Left lung (tissue), 10 donors: ENCODE measurements around the gene FRS2. TPM values are rescaled to one million over a fixed set of nuclear protein-coding genes. Genes with fewer than 3 reads are reported as not detected.
A peak's percentile ranks its signal among the peaks of the same experiment; 100 is the strongest.

Experiments used
- ATAC-seq: fragments of 200-7000 bp; cut with Tn5 transposase; one replicate; pipeline ENCODE4 v1.9.1; 2020; ENCODE audit warnings: moderate library complexity
- DNase-seq, 4 donors: peaks; one replicate each; pipeline ENCODE4 v3.0.0-alpha.2; 2013 to 2020
- H3K27ac ChIP-seq, 2 donors: fragments of 200-600 bp; sonication (generic) in 1 of 2; one replicate each; pipeline versions ENCODE4 v1.5.0 to v1.8.0; 2020 to 2021
- H3K27me3 ChIP-seq, 2 donors: fragments of 200-600 bp; sonication (generic) in 1 of 2; one replicate each; pipeline versions ENCODE4 v1.5.0 to v1.8.0; 2020 to 2021
- H3K36me3 ChIP-seq, 2 donors: fragments of 200-600 bp; sonication (generic) in 1 of 2; one replicate each; pipeline versions ENCODE4 v1.5.0 to v1.8.0; 2020 to 2021
- H3K4me1 ChIP-seq, 2 donors: fragments of 200-600 bp; one replicate each; pipeline ENCODE4 v1.8.0; 2021
- H3K4me3 ChIP-seq, 2 donors: fragments of 200-600 bp; sonication (generic) in 1 of 2; one replicate each; pipeline versions ENCODE4 v1.5.0 to v1.8.0; 2020 to 2021; ENCODE audit warnings: mild to moderate bottlenecking in 1 of 2
- H3K9me3 ChIP-seq, 2 donors: fragments of 200-600 bp; sonication (generic) in 1 of 2; one replicate each; pipeline versions ENCODE4 v1.5.0 to v1.8.0; 2020 to 2021
- intact Hi-C, 2 donors: fragments of 100-400 bp; cut with DNase I; formaldehyde crosslinking; loops; one replicate each; pipeline versions ENCODE4 v1.11.2 to v1.14.2; 2022
- polyA plus RNA-seq, 6 donors: library from polyadenylated mRNA; unstranded; fragments of 120-200 nt; gene quantifications; one replicate each; pipeline ENCODE4 v1.2.1, GENCODE V29; 2013; ENCODE audit not compliant: insufficient read length in 6 of 6
- total RNA-seq, 2 donors: library from RNA; stranded (reverse); fragmentation: NEBNext Ultra II Directional; extraction: Animal tissue kit (Norgen Biotek cat#: 25700); gene quantifications; one replicate each; pipeline ENCODE4 v1.2.1, GENCODE V29; 2021
- TF ChIP-seq, protein P1 (sequence below), 2 donors: fragments of 200-600 bp; sonication (generic) in 1 of 2; IDR thresholded peaks; one replicate each; pipeline versions ENCODE4 v1.5.0 to v1.8.0; 2021; ENCODE audit warnings: antibody characterized with exemption in 2 of 2
- donor health status: DM: no; HTN: yes; CAD: no.
- donor health status: DM: no; HTN: no; CAD: no.

The FRS2 gene
- total and polyA plus RNA-seq, 8 donors, result 28.9 to 49.4 (median 43.6) TPM

GRCh38 chr12:69474456-69474855 lies 4.3 kb downstream of the FRS2 start:
- H3K4me3 ChIP-seq, result no peak overlapping the region
- TF ChIP-seq, protein P1, sequence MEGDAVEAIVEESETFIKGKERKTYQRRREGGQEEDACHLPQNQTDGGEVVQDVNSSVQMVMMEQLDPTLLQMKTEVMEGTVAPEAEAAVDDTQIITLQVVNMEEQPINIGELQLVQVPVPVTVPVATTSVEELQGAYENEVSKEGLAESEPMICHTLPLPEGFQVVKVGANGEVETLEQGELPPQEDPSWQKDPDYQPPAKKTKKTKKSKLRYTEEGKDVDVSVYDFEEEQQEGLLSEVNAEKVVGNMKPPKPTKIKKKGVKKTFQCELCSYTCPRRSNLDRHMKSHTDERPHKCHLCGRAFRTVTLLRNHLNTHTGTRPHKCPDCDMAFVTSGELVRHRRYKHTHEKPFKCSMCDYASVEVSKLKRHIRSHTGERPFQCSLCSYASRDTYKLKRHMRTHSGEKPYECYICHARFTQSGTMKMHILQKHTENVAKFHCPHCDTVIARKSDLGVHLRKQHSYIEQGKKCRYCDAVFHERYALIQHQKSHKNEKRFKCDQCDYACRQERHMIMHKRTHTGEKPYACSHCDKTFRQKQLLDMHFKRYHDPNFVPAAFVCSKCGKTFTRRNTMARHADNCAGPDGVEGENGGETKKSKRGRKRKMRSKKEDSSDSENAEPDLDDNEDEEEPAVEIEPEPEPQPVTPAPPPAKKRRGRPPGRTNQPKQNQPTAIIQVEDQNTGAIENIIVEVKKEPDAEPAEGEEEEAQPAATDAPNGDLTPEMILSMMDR (IDR thresholded peaks at IDR 0.05), result no peak
- H3K27ac ChIP-seq, result peak overlapping the region; percentile 43 to 81
- peak in 2 of 4 donors; percentile 17 to 30 for DNase-seq
- no peak for ATAC-seq
- peaks cover 13 to 49% of the 10 kb centered on the region in 2 donors for H3K4me1 ChIP-seq
- intact Hi-C loops, result no loop called here
- no peaks in the 10 kb centered on the region for H3K36me3 ChIP-seq
- no peaks in the 10 kb centered on the region for H3K9me3 ChIP-seq
- no peaks in the 10 kb centered on the region for H3K27me3 ChIP-seq

- Histone ChIP-seq H3K9me3 (no peaks in the 10 kb centered on the region), H3K27me3 (no peaks in the 10 kb centered on the region), H3K4me1 (peaks cover 13 to 49% of the 10 kb centered on the region in 2 donors), H3K27ac (peak overlapping the region; percentile 43 to 81), H3K4me3 (no peak overlapping the region), H3K36me3 (no peaks in the 10 kb centered on the region)
- TF ChIP-seq, protein P1 (IDR thresholded peaks at IDR 0.05), result no peak
- intact Hi-C loops, result no loop called here
- DNase-seq, result peak in 2 of 4 donors; percentile 58 to 79
- ATAC-seq, result peak; percentile 38
Measured at GRCh38 chr12:69475237-69475975, 5.2 kb downstream of the FRS2 start.

DNA sequence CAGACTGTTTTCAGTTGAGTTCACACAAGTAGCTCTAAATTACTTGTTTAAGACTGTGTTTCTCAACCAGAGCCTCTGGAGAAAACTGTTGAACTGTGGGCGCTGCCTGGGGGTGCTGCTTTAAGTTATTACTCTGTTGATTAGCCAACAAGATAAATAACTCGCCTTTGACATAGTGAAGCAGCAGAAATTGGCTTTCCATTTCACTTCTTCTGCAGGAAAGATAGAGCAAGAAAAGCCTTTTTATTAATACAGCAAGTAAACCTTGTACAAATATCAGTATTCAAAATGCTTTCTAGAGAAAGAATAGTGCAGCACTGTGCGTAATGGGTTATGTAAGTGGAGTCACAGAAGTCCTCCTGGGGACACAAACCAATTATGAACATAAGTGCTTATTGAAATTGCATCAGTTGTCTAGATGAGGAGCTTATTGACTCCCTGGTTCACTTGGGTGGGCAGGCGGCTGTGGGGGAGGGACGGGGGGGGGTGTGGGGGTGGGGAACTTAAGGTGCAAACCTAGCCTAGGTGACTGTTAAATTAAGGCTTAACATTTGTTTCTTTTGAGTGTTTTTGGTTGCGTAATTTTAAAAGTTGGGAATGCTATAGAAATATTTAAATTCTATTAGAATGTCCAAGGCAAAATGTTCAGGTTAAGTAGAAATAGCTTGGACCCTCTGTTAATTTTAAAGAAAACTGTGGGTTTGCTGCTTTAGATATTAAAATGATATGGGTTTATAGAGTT lies 6.3 kb downstream of the FRS2 start:
- Histone ChIP-seq H3K4me1 (peaks cover 11 to 43% of the 10 kb centered on the region in 2 donors), H3K27me3 (no peaks in the 10 kb centered on the region), H3K36me3 (no peaks in the 10 kb centered on the region), H3K4me3 (no peak overlapping the region), H3K9me3 (no peaks in the 10 kb centered on the region), H3K27ac (peak overlapping the region; percentile 43 to 81)
- TF ChIP-seq, protein P1 (IDR thresholded peaks at IDR 0.05), result no peak
- intact Hi-C loops, result no loop called here
- ATAC-seq (peak; percentile 69), DNase-seq (peak in 2 of 4 donors; percentile 21 to 28)

DNA sequence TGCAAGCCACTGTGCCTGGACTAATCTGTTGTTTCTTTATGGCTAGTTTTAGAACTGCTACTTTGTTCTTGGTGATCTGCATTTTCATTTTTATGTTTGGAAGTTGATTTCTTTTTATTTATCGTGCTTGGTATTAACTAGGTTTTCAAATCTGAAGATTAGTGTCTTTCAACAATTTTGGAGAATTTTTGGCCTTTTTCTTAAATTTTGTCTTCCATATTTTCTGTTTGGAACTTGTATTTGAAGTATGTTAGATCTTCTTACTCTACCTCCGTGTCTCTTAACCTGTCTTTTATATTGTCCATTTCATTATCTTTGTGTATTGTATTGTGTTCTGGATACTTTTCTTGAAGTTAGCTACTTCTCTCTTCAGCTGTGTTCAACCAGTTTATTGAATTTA lies 9.5 kb downstream of the FRS2 start:
- Histone ChIP-seq H3K4me1 (peaks cover 0 to 18% of the 10 kb centered on the region in 2 donors), H3K9me3 (no peaks in the 10 kb centered on the region), H3K27me3 (no peaks in the 10 kb centered on the region), H3K4me3 (no peak overlapping the region), H3K27ac (no peak overlapping the region), H3K36me3 (no peaks in the 10 kb centered on the region)
- DNase-seq, result no peak
- no peak for ATAC-seq
- TF ChIP-seq, protein P1 (IDR thresholded peaks at IDR 0.05), result no peak
- intact Hi-C loops, result no loop called here

DNA sequence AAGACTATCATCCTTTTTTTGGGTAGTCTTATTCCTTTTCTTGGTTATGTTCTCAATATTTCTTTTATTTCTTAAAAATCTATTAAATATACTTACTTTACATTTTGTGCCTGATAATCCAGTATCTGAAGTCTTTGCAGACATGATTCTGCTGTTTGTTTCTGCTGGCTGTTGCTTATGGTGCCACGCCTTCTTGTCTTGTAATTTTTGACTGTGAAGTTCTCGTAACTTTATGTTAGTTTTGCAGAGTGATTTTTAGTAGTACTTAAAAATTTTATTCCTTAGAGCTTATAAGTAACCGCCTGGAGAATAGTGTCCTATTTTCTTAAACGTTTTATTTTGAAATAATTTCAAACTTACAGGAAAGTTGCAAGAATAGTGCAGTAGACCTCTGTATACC lies 10.5 kb downstream of the FRS2 start:
- intact Hi-C loops, result no loop called here
- Histone ChIP-seq H3K4me1 (peaks cover 0 to 8% of the 10 kb centered on the region in 2 donors), H3K27me3 (no peaks in the 10 kb centered on the region), H3K4me3 (no peak overlapping the region), H3K27ac (no peak overlapping the region), H3K9me3 (no peaks in the 10 kb centered on the region), H3K36me3 (no peaks in the 10 kb centered on the region)
- ATAC-seq (no peak), DNase-seq (no peak)
- TF ChIP-seq, protein P1 (IDR thresholded peaks at IDR 0.05), result no peak
